ENCODE data around the gene C2.
"Not testable (repeated sequence)": the region's sequence is repeated elsewhere in the genome, so short reads cannot be mapped to it uniquely, and the experiment has no call there.

Gene C2

GRCh38 chr6:31906122-31906521 lies 21.4 kb upstream of the C2 start:
- no peaks in the 10 kb centered on the region for H3K36me3 ChIP-seq (replicated peaks)
- no peaks in the 10 kb centered on the region for H3K27me3 ChIP-seq (replicated peaks)
- in situ Hi-C loops (cut with HindIII; ENCODE audit: low pct_ligation_motif_present, low sequenced_read_pairs) = no loop called here
- DNase-seq = no peak
- no peak overlapping the region for H3K27ac ChIP-seq
- TF ChIP-seq CTCF (IDR thresholded peaks at IDR 0.05; ENCODE audit: low read depth, low read length, missing control alignments) = no peak
- H3K4me3 ChIP-seq (ENCODE audit: low read depth, low read length) = no peak overlapping the region

- H3K4me3 ChIP-seq (ENCODE audit: low read depth, low read length); DNase-seq; H3K36me3 ChIP-seq (replicated peaks); in situ Hi-C loops (cut with HindIII; ENCODE audit: low pct_ligation_motif_present, low sequenced_read_pairs); H3K27ac ChIP-seq; H3K27me3 ChIP-seq (replicated peaks): not testable (repeated sequence)
Observed at GRCh38 chr6:31906727-31907126, 20.8 kb upstream of the C2 start.

GRCh38 chr6:31907158-31907813 lies 20.2 kb upstream of the C2 start:
- Histone ChIP-seq H3K36me3 (replicated peaks) (no peaks in the 10 kb centered on the region), H3K4me3 (ENCODE audit: low read depth, low read length) (no peak overlapping the region), H3K27ac (no peak overlapping the region), H3K27me3 (replicated peaks) (no peaks in the 10 kb centered on the region)
- in situ Hi-C loops (cut with HindIII; ENCODE audit: low pct_ligation_motif_present, low sequenced_read_pairs) = no loop called here
- no peak for TF ChIP-seq CTCF (IDR thresholded peaks at IDR 0.05; ENCODE audit: low read depth, low read length, missing control alignments)
- peak; percentile 36 for DNase-seq

GRCh38 chr6:31908255-31908654 lies 19.3 kb upstream of the C2 start:
- H3K4me3 ChIP-seq (ENCODE audit: low read depth, low read length); in situ Hi-C loops (cut with HindIII; ENCODE audit: low pct_ligation_motif_present, low sequenced_read_pairs); H3K36me3 ChIP-seq (replicated peaks); DNase-seq; H3K27me3 ChIP-seq (replicated peaks): not testable (repeated sequence)
- H3K27ac ChIP-seq = peak overlapping the region; percentile 97

- TF ChIP-seq CTCF (IDR thresholded peaks at IDR 0.05; ENCODE audit: low read depth, low read length, missing control alignments) = no peak
- in situ Hi-C loops (cut with HindIII; ENCODE audit: low pct_ligation_motif_present, low sequenced_read_pairs) = no loop called here
- H3K27me3 ChIP-seq (replicated peaks) = no peaks in the 10 kb centered on the region
- peak overlapping the region; percentile 97 for H3K27ac ChIP-seq
- no peaks in the 10 kb centered on the region for H3K36me3 ChIP-seq (replicated peaks)
- peak; percentile 76 for DNase-seq
- H3K4me3 ChIP-seq (ENCODE audit: low read depth, low read length) = no peak overlapping the region
Observed at GRCh38 chr6:31908791-31909190, 18.7 kb upstream of the C2 start.

- peak overlapping the region; percentile 97 for H3K27ac ChIP-seq
- not testable (repeated sequence) for DNase-seq; H3K4me3 ChIP-seq (ENCODE audit: low read depth, low read length)
Observed at GRCh38 chr6:31909298-31909697, 18.2 kb upstream of the C2 start.

GRCh38 chr6:31911826-31912585 lies 15.5 kb upstream of the C2 start:
- Histone ChIP-seq H3K4me3 (ENCODE audit: low read depth, low read length) (no peak overlapping the region), H3K27me3 (replicated peaks) (no peaks in the 10 kb centered on the region), H3K27ac (peak overlapping the region; percentile 97), H3K36me3 (replicated peaks) (no peaks in the 10 kb centered on the region)
- DNase-seq = no peak
- no peak for TF ChIP-seq CTCF (IDR thresholded peaks at IDR 0.05; ENCODE audit: low read depth, low read length, missing control alignments)
- in situ Hi-C loops (cut with HindIII; ENCODE audit: low pct_ligation_motif_present, low sequenced_read_pairs) = no loop called here

More at GRCh38 chr6:31909298-31909697, 18.2 kb upstream of the C2 start:
- H3K27me3 ChIP-seq (replicated peaks); H3K36me3 ChIP-seq (replicated peaks); in situ Hi-C loops (cut with HindIII; ENCODE audit: low pct_ligation_motif_present, low sequenced_read_pairs): not testable (repeated sequence)

Measured in brain microvascular endothelial cell (primary cell).